D721Med (cell line): ENCODE data around the gene NIPAL4.
"Not testable (repeated sequence)": the region's sequence is repeated elsewhere in the genome, so short reads cannot be mapped to it uniquely, and the experiment has no call there.

Source experiments
- DNase-seq: peaks from one replicate; pipeline ENCODE4 v3.0.0; 2011; ENCODE audit warnings: low spot score; ENCODE audit not compliant: insufficient read length
- FAIRE-seq: peaks from 2 replicates; lab custom pipeline; 2011; peaks lifted over from hg19 to GRCh38; lab: Jason Lieb, UNC
- TF ChIP-seq, protein P1 (sequence below): IDR thresholded peaks from 2 replicates; pipeline ENCODE4 v1.5.1; 2012; ENCODE audit warnings: mild to moderate bottlenecking, control low read depth; ENCODE audit not compliant: insufficient read depth; ENCODE audit errors: missing control alignments

The NIPAL4 gene

DNA sequence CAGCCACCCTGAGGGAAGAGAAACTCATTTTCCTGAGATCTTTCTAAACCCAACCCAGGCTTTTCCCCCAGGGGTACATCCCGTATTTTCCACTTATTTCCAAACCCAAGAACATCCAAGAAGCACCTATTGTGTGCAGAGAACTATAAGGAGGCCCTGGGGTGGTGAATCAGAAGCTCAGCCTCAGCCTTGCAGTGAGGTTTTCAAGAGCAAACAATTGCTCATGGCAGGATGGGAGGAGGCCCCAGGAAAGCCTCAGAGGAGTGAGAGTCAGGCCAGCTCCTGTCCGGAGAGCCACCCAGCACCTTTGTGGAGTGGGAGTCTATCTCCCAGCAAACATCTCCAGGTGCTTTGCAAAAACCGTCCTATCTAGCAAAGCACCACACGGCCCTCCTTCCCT is 19.2 kb downstream of the NIPAL4 start:
- DNase-seq (no peak), FAIRE-seq (no peak)
- TF ChIP-seq, protein P1, sequence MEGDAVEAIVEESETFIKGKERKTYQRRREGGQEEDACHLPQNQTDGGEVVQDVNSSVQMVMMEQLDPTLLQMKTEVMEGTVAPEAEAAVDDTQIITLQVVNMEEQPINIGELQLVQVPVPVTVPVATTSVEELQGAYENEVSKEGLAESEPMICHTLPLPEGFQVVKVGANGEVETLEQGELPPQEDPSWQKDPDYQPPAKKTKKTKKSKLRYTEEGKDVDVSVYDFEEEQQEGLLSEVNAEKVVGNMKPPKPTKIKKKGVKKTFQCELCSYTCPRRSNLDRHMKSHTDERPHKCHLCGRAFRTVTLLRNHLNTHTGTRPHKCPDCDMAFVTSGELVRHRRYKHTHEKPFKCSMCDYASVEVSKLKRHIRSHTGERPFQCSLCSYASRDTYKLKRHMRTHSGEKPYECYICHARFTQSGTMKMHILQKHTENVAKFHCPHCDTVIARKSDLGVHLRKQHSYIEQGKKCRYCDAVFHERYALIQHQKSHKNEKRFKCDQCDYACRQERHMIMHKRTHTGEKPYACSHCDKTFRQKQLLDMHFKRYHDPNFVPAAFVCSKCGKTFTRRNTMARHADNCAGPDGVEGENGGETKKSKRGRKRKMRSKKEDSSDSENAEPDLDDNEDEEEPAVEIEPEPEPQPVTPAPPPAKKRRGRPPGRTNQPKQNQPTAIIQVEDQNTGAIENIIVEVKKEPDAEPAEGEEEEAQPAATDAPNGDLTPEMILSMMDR, result no peak

DNA sequence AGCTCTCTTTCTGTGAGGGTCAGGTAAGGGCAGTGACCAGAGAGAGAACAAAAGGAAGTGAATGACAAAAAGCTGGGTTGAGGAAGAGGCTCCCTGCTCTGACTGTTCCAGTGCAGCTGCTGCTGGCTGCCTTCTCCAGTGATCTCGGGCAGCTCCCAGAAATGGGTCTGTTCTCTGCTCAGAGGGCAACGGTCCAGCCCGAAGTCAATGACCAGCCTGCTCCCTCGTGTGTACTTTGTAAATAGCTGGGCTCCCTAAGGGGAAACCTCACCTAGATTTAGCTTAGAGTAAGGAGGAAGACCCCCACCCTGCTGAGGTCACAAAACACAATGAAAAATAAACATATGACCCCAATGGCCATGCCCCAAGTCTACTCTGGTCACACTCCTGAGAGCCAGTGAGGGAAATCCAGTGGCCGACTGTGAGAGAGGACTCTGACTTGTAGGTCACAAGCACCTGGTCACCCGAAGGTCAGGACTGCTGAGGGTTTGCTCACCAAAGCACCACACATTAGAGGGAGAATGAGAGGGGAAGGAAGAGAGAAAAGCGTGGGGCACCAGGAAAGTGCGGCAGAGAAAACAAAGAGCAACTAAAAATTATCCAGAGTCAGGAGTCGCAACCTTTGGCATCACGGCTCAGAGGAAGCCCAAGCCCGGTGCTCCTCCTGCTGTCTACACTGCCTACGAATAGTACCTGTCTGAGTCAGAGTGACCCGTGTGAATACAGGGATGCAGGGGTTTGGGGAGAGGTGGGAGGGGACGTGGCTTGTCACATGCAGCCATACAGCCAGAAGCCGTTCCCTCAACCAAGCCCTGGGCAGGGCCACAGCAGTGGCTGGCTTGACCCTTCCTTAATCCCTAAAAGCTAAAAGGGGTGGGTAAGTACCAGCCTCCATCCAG is 19.8 kb downstream of the NIPAL4 start:
- TF ChIP-seq, protein P1, result no peak
- DNase-seq (no peak), FAIRE-seq (no peak)

DNA sequence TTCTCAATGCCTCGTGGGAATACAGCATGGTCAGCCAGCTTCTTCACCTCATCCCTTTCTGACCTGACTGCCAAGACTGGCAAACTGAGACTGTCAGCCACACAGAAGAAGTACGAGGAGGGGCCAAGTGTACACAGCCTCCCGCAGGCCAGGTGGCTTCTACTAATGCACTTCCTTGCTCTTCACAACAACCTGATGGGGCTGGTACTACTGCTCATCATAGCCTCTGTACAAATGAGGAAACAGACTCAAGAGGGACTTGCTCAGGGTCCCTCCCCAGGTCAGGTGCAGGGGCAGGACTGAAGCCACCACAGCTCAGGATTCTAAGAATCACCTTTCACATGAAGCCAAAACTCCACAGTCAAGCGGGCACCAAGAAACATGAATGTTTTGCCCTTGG is 21.3 kb downstream of the NIPAL4 start:
- TF ChIP-seq, protein P1, result no peak
- no peak for DNase-seq
- FAIRE-seq, result no peak

DNA sequence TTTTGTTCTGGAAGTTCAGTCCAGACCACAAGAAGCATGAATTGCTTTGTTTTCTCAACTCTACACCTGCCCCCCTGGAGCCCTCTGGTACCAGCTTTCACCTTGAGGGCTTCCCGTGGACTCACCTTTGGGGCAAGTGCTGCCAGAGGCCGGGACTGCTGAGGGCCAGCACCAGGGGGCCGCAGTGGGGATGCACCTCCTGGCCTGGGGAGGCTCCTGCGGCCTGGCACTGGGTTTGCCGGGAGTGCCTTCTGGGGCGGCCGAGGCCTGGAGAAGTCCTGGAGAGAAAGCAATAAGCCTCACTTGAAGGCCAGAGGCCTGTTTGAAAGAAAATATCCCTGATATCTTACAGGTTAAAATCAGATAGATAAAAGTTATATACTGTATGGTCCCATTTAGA is 21.7 kb downstream of the NIPAL4 start:
- FAIRE-seq (no peak), DNase-seq (no peak)
- TF ChIP-seq, protein P1, result no peak

DNA sequence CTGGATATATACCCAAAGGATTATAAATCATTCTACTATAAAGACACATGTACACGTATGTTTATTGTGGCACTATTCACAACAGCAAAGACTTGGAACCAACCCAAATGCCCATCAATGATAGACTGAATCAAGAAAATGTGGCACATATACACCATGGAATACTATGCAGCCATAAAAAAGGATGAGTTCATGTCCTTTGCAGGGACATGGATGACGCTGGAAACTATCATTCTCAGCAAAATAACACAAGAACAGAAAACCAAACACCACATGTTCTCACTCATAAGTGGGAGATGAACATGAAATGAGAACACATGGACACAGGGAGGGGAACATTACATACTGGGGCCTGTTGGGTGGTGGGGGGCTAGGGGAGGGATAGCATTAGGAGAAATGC is 22.7 kb downstream of the NIPAL4 start:
- not testable (repeated sequence) for FAIRE-seq, DNase-seq

DNA sequence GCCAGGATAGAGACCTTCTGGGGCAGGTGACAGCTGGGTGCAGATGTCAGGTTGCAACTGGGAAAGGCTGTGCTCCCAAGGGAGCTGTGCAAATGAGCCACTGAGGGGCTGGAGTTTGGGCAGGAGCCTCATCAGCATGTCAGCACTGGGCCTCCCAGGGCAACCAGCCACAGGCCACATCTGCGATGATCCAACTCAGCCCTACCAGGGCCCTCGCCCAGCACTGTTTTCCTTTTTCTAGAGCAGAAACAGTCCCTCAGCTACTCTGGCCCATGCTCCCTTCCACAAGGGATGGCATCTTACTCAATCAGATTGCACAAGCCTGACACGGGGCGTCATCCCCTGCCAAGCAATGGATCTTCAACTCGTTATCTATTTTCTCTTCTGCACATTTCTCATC is 24.8 kb downstream of the NIPAL4 start:
- FAIRE-seq, result no peak
- no peak for DNase-seq
- TF ChIP-seq, protein P1, result no peak

DNA sequence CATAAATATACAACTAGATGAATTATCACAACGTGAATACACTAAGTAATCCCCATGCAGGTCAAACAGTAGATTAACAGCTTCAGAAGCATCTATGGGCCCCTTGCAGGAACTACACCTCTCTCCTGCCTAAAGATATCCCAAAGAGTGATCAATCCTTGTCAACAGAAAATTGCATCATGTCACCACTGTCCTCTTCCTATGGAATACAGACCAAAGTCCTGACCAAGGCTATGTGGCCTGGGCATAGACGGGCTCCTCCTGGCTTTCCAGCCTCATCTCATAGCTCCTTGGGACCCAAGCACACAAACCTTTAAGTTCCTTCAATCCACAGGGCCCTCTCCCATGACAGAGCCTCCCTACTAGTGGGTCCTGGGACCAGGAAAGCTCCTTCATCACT is 25.3 kb downstream of the NIPAL4 start:
- DNase-seq, result no peak
- TF ChIP-seq, protein P1, result no peak
- FAIRE-seq, result no peak
